GM12872 (cell line): ENCODE data around the gene GALP.

Experiments used
- TF ChIP-seq, protein P1 (sequence below): IDR thresholded peaks from 3 replicates; pipeline ENCODE4 v1.5.1; 2011; ENCODE audit warnings: low read depth, mild to moderate bottlenecking, low read length, moderate library complexity; ENCODE audit not compliant: insufficient read depth

GALP gene

DNA sequence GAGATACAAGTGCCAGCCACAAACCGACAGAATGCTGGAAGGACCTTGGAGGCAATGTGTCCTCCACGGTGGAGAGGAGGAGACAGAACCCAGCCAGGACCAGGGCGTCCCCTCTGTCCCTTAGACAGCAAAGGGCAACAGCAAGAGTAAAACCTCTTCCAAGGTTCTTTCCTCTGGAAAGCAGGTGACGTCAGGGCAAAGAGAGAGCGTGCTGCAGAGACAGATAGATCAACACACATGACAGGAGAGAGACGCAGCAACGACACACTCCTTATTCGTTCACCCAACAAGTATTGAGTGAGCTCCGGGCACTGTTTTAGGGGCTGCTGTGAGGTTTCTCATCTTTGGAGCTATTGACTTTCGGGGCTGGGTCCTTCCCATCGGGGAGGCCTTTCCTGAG lies 1.3 kb upstream of the GALP start:
- TF ChIP-seq, protein P1, sequence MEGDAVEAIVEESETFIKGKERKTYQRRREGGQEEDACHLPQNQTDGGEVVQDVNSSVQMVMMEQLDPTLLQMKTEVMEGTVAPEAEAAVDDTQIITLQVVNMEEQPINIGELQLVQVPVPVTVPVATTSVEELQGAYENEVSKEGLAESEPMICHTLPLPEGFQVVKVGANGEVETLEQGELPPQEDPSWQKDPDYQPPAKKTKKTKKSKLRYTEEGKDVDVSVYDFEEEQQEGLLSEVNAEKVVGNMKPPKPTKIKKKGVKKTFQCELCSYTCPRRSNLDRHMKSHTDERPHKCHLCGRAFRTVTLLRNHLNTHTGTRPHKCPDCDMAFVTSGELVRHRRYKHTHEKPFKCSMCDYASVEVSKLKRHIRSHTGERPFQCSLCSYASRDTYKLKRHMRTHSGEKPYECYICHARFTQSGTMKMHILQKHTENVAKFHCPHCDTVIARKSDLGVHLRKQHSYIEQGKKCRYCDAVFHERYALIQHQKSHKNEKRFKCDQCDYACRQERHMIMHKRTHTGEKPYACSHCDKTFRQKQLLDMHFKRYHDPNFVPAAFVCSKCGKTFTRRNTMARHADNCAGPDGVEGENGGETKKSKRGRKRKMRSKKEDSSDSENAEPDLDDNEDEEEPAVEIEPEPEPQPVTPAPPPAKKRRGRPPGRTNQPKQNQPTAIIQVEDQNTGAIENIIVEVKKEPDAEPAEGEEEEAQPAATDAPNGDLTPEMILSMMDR: no peak

- TF ChIP-seq, protein P1: no peak
These were observed 1.1 kb downstream of the GALP start for GRCh38 chr19:56176881-56177280.

GRCh38 chr19:56177564-56178243 lies 1.9 kb downstream of the GALP start:
- TF ChIP-seq, protein P1: no peak

GRCh38 chr19:56189785-56190184 lies 14.0 kb downstream of the GALP start:
- TF ChIP-seq, protein P1: no peak

DNA sequence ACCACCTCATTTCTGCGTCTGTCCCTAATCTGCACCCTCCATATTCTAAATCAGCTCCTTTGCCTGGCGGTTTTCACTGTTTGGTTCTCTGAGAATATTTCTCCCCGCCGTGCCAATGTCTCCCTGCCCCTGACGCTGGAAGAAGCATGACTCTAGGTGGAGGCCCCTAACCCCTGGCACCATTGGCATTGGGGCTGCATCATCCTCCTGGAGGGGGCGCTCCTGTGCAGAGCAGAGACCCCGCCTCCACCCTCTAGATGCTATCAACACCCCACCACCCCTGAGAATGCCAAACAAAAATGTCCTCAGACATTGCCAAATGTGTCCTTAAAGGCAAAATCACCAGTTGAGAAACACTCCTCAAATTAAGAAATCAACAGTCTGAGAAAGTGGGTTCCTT lies 15.3 kb downstream of the GALP start:
- TF ChIP-seq, protein P1: no peak

- TF ChIP-seq, protein P1: no peak
These were observed 15.9 kb downstream of the GALP start for GRCh38 chr19:56191711-56192110.

DNA sequence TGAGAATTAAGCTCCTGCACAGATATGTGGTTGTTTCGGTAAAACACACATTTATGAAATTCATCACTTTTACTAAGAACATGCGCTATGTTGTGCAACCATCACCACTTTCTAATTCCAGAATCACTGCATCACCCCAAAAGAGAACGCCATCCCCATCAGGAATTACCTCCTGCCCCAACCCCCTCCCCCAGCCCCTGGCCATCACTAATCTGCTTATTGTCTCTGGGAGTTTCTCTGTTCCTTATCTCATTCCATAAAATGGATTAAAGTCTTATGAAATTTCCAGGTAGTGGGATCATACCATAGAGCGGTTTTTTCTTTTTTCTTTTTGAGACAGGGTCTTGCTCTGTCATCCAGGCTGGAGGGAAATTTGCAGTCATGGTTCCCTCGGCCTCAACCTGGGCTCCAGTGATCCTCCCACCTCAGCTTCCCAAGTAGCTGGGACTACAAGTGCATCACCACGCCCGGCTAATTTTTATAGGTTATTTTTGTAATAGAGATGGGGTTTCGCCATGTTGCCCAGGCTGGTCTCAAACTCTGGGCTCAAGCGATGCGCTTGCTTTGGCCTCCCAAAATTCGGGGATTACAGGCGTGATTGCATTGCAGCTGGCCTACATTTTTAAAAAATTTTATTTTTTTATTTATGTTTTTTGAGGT lies 18.3 kb downstream of the GALP start:
- TF ChIP-seq, protein P1: no peak
